Measurements from ENCODE around the gene CNTNAP2. TPM values are rescaled to one million over a fixed set of nuclear protein-coding genes. Genes with fewer than 3 reads are reported as not detected.

The CNTNAP2 gene
- total and polyA plus RNA-seq, 2 of the 4 experiments (the other 2 are of a cell fraction), result not detected

DNA sequence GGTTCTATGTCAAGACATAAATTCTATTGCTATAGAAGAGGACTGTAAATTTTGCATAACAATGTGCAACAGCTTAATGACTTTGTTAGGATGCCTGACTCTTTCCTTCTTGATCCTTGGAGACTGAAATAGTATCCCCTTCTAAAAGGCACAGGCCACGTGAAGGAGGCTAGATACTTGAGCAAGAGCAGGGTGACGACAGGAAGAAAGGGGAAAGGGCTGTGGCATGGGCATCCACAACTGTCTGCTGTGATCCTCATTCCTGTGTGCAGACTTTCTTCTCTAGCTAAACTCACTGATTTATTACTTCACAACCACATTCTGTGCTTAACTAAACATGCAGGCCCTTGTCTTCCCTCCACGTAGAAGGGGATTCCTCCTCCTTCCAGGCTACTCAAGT lies 1362.2 kb downstream of the CNTNAP2 start:
- Histone ChIP-seq H4K91ac (ENCODE audit: insufficient read depth, low read depth, low read length) (no peak overlapping the region), H3K4ac (ENCODE audit: low read depth, low read length) (no peak overlapping the region), H3K27me3 (ENCODE audit: control insufficient read depth, insufficient read depth, low read length) (no peaks in the 10 kb centered on the region), H2AK5ac (ENCODE audit: low read depth, low read length) (no peak overlapping the region), H3K18ac (ENCODE audit: low read depth, low read length) (no peak overlapping the region), H2AK9ac (replicated peaks; ENCODE audit: low read depth, low read length, poor library complexity) (no peak overlapping the region), H2BK20ac (ENCODE audit: low read depth, low read length) (no peak overlapping the region), H2AFZ (replicated peaks; ENCODE audit: low read length, poor library complexity) (no peak overlapping the region), H2BK120ac (ENCODE audit: low read depth, low read length) (no peak overlapping the region), H3K9me1 (ENCODE audit: insufficient read depth, low read length) (0 out of 2 replicates have a peak, but pooled peaks cover 3% of the 10 kb centered on the region), H2BK15ac (ENCODE audit: low read depth, low read length) (no peak overlapping the region), H3K27ac (ENCODE audit: insufficient read depth, low read length) (no peak overlapping the region), H4K5ac (ENCODE audit: low read depth, low read length) (no peak overlapping the region), H3K4me1 (ENCODE audit: control insufficient read depth, insufficient read depth, low read length) (peaks cover 2% of the 10 kb centered on the region), H3K14ac (replicated peaks; ENCODE audit: low read depth, low read length) (no peak overlapping the region), H3K56ac (ENCODE audit: extremely low read depth, insufficient read depth, low read length) (no peak overlapping the region), H3K9ac (ENCODE audit: low read depth, low read length) (no peak overlapping the region), H3K36me3 (ENCODE audit: control insufficient read depth, insufficient read depth, low read length) (no peaks in the 10 kb centered on the region), H3K79me1 (ENCODE audit: low read depth in 1 of 2, low read length in 2 of 2) (no peaks in the 10 kb centered on the region), H4K8ac (ENCODE audit: low read depth in 2 of 2, low read length in 2 of 2) (no peak overlapping the region), H3K4me3 (ENCODE audit: insufficient read depth, low read depth, low read length) (no peak overlapping the region), H3K23ac (ENCODE audit: low read depth, low read length) (no peak overlapping the region), H3K9me3 (ENCODE audit: control insufficient read depth, insufficient read depth, low read length) (no peaks in the 10 kb centered on the region), H3K4me2 (ENCODE audit: low read depth, low read length) (no peak overlapping the region), H2BK5ac (ENCODE audit: low read depth, low read length, poor library complexity, severe bottlenecking) (no peak overlapping the region), H4K20me1 (ENCODE audit: insufficient read depth, low read length) (no peaks in the 10 kb centered on the region)
- intact Hi-C loops (cut with micrococcal nuclease) (no loop called here), dilution Hi-C loops (cut with HindIII; ENCODE audit: low sequenced_read_pairs, unreplicated experiment) (no loop called here), in situ Hi-C loops (cut with MboI; ENCODE audit: low sequenced_read_pairs) (no loop called here)
- DNase-seq, result no peak
- no peak for TF ChIP-seq RAD21 (IDR thresholded peaks at IDR 0.05; ENCODE audit: low read length)
- TF ChIP-seq FOS (IDR thresholded peaks at IDR 0.05; ENCODE audit: low read depth, low read length), result no peak
- TF ChIP-seq MAFK (IDR thresholded peaks at IDR 0.05; ENCODE audit: low read depth, low read length), result no peak
- TF ChIP-seq RFX5 (IDR thresholded peaks at IDR 0.05; ENCODE audit: low read depth, low read length), result no peak
- TF ChIP-seq SMC3 (IDR thresholded peaks at IDR 0.05; ENCODE audit: low read depth, low read length), result no peak
- TF ChIP-seq MXI1 (IDR thresholded peaks at IDR 0.05; ENCODE audit: borderline replicate concordance, low read depth, low read length), result no peak
- no peak for TF ChIP-seq CEBPB (IDR thresholded peaks at IDR 0.05; ENCODE audit: low read depth, low read length)
- no peak for TF ChIP-seq MAZ (IDR thresholded peaks at IDR 0.05; ENCODE audit: borderline replicate concordance, low read depth, low read length)
- ChIA-PET CTCF (no interaction called here), POLR2A (ENCODE audit: unreplicated experiment) (no interaction called here)
- ATAC-seq (ENCODE audit: low read depth), result no peak
- no TSS peak for BruUV-seq (replicated peaks)
- WGBS, 2 experiments (ENCODE audit: extremely low coverage in 2 of 2, insufficient read length in 1 of 2), result no CpG with 5 or more reads among the region's 3 CpGs
